Tibial nerve (tissue), 4 donors: Measurements from ENCODE around the gene TBC1D8.

Experiments used
- CTCF ChIP-seq, 5 experiments: fragments of 200-600 bp in 3 of 5; fragments of 450-650 bp in 2 of 5; sonication (generic) in 3 of 5; IDR thresholded peaks; one replicate each; pipeline ENCODE4 v1.5.1; 2016 to 2019; ENCODE audit warnings: antibody characterized with exemption in 5 of 5, mild to moderate bottlenecking in 3 of 5, moderate library complexity in 2 of 5
- EP300 ChIP-seq, 2 donors: sonication (generic); formaldehyde crosslinking; IDR thresholded peaks; one replicate each; pipeline ENCODE4 v1.6.1; 2017; ENCODE audit warnings: antibody characterized with exemption in 2 of 2, mild to moderate bottlenecking in 1 of 2

DNA sequence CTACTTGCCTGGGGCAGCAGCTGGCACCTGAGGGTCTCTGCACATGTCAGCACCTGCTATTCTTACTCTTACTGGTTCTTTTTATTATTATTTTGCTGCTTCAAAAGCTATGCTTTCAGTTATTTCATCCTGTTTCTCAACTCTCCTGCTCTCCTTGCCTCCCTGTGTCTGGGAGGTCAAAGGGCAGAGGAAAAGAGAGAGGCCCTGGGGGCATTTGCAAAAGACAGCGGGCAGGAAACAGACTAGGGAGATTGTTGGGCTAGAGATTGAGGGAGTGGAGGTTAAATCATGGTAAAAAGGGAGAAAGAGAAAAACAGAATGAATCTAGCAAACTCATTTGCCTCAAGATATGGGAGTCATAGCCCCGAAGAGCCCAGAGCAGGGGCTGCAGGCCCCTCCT, 170.2 kb downstream of the TBC1D8 start:
- TF ChIP-seq CTCF (IDR thresholded peaks at IDR 0.05), result no peak
- TF ChIP-seq EP300 (IDR thresholded peaks at IDR 0.05), result no peak
